Skeletal muscle tissue (tissue), 4 donors: ENCODE measurements around the gene TENT5A. TPM values are rescaled to one million over a fixed set of nuclear protein-coding genes. Genes with fewer than 3 reads are reported as not detected.
"Not testable (repeated sequence)": the region's sequence is repeated elsewhere in the genome, so short reads cannot be mapped to it uniquely, and the experiment has no call there.

Experiments
- H3K27ac ChIP-seq: one replicate; pipeline ENCODE4 v1.7.0; 2013; ENCODE audit warnings: mild to moderate bottlenecking, low read depth, low read length, inconsistent platforms
- H3K27me3 ChIP-seq, 3 donors: one replicate each; pipeline ENCODE4 v1.7.0; 2013; ENCODE audit warnings: low read length in 3 of 3; ENCODE audit not compliant: control insufficient read depth in 3 of 3, insufficient read depth in 3 of 3
- H3K36me3 ChIP-seq, 3 donors: one replicate each; pipeline ENCODE4 v1.7.0; 2013; ENCODE audit warnings: low read length in 3 of 3; ENCODE audit not compliant: control insufficient read depth in 3 of 3, insufficient read depth in 3 of 3
- H3K4me1 ChIP-seq, 3 donors: one replicate each; pipeline ENCODE4 v1.7.0; 2013; ENCODE audit warnings: low read length in 3 of 3, mild to moderate bottlenecking in 3 of 3; ENCODE audit not compliant: control insufficient read depth in 3 of 3, insufficient read depth in 3 of 3
- H3K4me3 ChIP-seq, 3 donors: one replicate each; pipeline ENCODE4 v1.7.0; 2013; ENCODE audit warnings: low read length in 3 of 3
- H3K9ac ChIP-seq, 3 donors: one replicate each; pipeline ENCODE4 v1.7.0; 2013; ENCODE audit warnings: low read length in 3 of 3, mild to moderate bottlenecking in 3 of 3, moderate library complexity in 2 of 3, low read depth in 1 of 3
- H3K9me3 ChIP-seq, 3 donors: one replicate each; pipeline ENCODE4 v1.7.0; 2013; ENCODE audit warnings: low read length in 3 of 3; ENCODE audit not compliant: control insufficient read depth in 3 of 3
- total RNA-seq: library from RNA; depleted of rRNA; stranded (reverse); fragments of >200 nt; gene quantifications from one replicate; pipeline ENCODE4 v1.2.3, GENCODE V29; 2014
- donor health status: Osteomylitis.

Gene TENT5A
- total RNA-seq, 1 donor from 2014 or later, result 28.2 TPM

GRCh38 chr6:81741689-81742088 is 10.8 kb downstream of the TENT5A start:
- H3K9ac ChIP-seq, result no peak overlapping the region
- H3K27me3 ChIP-seq, result no peaks in the 10 kb centered on the region
- H3K4me1 ChIP-seq, result peaks cover 0 to 8% (median 5%) of the 10 kb centered on the region in 3 donors
- no peak overlapping the region for H3K27ac ChIP-seq
- H3K36me3 ChIP-seq, result peaks cover 0 to 3% (median 0%) of the 10 kb centered on the region in 3 donors
- H3K4me3 ChIP-seq, result no peak overlapping the region
- no peaks in the 10 kb centered on the region for H3K9me3 ChIP-seq

DNA sequence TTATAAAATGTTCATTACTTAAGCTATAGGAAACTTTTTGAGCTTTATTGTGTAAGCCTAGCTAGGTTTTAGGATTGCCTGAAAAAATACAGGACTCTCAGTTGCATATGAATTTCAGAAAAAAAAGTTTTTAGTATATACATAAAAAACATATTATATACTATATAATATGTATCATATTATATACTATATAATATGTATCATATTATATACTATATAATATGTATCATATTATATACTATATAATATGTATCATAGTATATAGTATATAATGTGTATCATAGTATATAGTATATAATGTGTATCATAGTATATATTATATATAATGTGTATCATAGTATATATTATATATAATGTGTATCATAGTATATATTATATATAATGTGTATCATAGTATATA is 11.9 kb downstream of the TENT5A start:
- H3K36me3 ChIP-seq, H3K4me1 ChIP-seq, H3K9me3 ChIP-seq, H3K9ac ChIP-seq, H3K4me3 ChIP-seq, H3K27me3 ChIP-seq, H3K27ac ChIP-seq: not testable (repeated sequence)

DNA sequence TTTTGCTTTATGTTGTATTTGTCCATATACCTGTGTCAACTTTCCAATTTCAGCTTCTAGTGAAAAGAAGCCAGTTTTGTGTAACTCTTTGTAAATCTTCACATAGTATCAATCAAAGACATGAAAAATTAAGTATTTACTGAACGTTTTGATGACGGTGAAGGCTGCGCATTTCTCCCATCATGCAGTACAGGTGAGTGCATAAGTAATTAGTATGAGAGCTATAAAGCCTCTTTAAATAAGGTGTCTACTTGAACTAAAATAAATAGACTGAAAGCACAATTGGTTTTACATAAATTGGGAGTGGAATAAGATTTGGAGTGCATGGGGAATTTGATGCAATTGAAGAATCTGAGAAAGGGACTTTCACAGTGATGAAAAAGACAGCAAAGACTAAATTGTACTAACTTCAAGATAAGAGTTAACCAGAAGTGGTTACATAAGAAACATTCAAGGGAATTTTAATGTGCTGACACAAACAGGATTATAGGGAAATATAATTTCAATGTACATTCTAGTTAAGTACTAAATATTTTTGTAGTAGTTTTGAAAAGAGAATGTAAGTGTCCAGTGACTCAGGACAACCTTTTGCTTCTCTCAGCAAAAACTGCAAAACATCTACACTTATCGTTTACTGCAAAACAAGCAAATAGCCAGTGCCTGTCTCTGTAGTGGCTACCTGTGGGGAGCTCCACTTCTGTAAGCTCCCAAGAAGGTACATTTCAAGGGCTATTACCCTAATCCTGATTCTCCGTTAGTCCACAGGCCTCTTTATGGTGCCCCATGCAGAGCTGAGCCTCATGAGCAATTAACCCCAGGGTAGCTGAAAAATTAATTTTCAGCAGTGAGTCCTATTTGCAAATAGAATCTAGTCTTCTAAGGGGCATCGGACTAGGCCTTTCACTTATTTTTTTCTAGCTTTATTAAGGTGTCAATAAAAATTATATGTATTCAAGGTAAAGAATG is 13.0 kb downstream of the TENT5A start:
- Histone ChIP-seq H3K36me3 (no peaks in the 10 kb centered on the region), H3K27ac (no peak overlapping the region), H3K4me3 (no peak overlapping the region), H3K27me3 (no peaks in the 10 kb centered on the region), H3K9me3 (no peaks in the 10 kb centered on the region), H3K4me1 (no peaks in the 10 kb centered on the region), H3K9ac (no peak overlapping the region)

- Histone ChIP-seq H3K27ac (no peak overlapping the region), H3K9me3 (no peaks in the 10 kb centered on the region), H3K27me3 (no peaks in the 10 kb centered on the region), H3K9ac (no peak overlapping the region), H3K4me1 (peaks cover 0 to 2% (median 0%) of the 10 kb centered on the region in 3 donors), H3K36me3 (no peaks in the 10 kb centered on the region), H3K4me3 (no peak overlapping the region)
Measured at GRCh38 chr6:81736428-81736827, 16.1 kb downstream of the TENT5A start.

GRCh38 chr6:81735756-81736380 is 16.6 kb downstream of the TENT5A start:
- Histone ChIP-seq H3K27ac (no peak overlapping the region), H3K9ac (no peak overlapping the region), H3K4me3 (no peak overlapping the region), H3K4me1 (peaks cover 0 to 2% (median 0%) of the 10 kb centered on the region in 3 donors), H3K9me3 (no peaks in the 10 kb centered on the region), H3K27me3 (no peaks in the 10 kb centered on the region), H3K36me3 (no peaks in the 10 kb centered on the region)

GRCh38 chr6:81734500-81735150 is 17.9 kb downstream of the TENT5A start:
- H3K9me3 ChIP-seq, result no peaks in the 10 kb centered on the region
- H3K4me1 ChIP-seq, result peaks cover 0 to 2% (median 0%) of the 10 kb centered on the region in 3 donors
- H3K27ac ChIP-seq, result no peak overlapping the region
- no peaks in the 10 kb centered on the region for H3K36me3 ChIP-seq
- H3K4me3 ChIP-seq, result no peak overlapping the region
- no peak overlapping the region for H3K9ac ChIP-seq
- H3K27me3 ChIP-seq, result no peaks in the 10 kb centered on the region

DNA sequence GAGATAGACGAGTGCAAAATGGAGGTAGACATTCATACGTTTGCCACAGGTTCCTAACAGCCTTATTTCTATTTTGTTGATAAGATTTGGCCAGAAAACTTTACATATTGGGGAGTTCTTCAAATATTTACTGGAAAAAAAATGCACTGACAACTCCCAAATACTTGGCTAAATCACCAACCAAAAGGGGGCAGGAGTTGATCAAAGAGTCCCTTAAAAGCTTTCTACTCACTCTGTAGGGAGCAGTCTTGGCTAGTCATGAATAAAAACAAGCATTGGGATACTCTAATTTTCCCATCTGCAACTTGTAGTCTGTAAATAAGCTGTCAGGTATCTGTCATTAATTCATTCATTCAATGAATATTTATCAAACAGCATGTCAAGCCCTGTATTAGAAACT is 18.4 kb downstream of the TENT5A start:
- Histone ChIP-seq H3K27me3 (no peaks in the 10 kb centered on the region), H3K9me3 (no peaks in the 10 kb centered on the region), H3K27ac (no peak overlapping the region), H3K9ac (no peak overlapping the region), H3K4me3 (no peak overlapping the region), H3K36me3 (no peaks in the 10 kb centered on the region), H3K4me1 (peaks cover 0 to 2% (median 0%) of the 10 kb centered on the region in 3 donors)

DNA sequence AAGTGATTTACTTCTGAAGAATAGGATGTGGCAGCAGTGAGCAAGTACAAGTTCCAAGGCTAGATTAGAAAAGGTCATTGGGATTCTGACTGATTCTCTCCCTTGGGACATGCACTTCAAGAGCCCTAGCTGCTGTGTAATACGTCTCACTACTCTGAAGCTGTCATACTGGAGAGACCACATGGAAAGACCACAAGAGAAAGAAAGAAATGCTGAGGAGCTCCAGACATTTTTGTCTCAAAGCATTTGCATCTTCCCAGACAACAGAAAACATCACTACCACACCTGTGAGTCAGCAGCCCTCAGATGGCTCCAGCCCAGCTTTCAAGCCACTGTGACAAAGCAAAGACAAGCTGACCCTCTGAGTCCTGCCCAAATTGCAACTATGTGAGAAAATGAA is 20.7 kb downstream of the TENT5A start:
- Histone ChIP-seq H3K4me1 (peaks cover 0 to 2% (median 0%) of the 10 kb centered on the region in 3 donors), H3K4me3 (no peak overlapping the region), H3K36me3 (no peaks in the 10 kb centered on the region), H3K27ac (no peak overlapping the region), H3K9me3 (no peaks in the 10 kb centered on the region), H3K27me3 (no peaks in the 10 kb centered on the region), H3K9ac (no peak overlapping the region)

GRCh38 chr6:81727876-81728517 is 24.5 kb downstream of the TENT5A start:
- Histone ChIP-seq H3K9ac (no peak overlapping the region), H3K4me1 (peaks cover 0 to 2% (median 0%) of the 10 kb centered on the region in 3 donors), H3K36me3 (no peaks in the 10 kb centered on the region), H3K9me3 (no peaks in the 10 kb centered on the region), H3K27me3 (no peaks in the 10 kb centered on the region), H3K27ac (no peak overlapping the region), H3K4me3 (peak overlapping the region in 1 of 3 donors; percentile 7)
